Smooth muscle cell of the pulmonary artery (primary cell): ENCODE measurements around the gene PRPSAP2. TPM values are rescaled to one million over a fixed set of nuclear protein-coding genes. Genes with fewer than 3 reads are reported as not detected.

Experiments
- total RNA-seq: library from RNA; depleted of rRNA; stranded (reverse); fragments of >200 nt; gene quantifications from 2 replicates; pipeline ENCODE4 v1.2.3, GENCODE V29; 2014

PRPSAP2 gene
- total RNA-seq, result 27.1 and 32.9 TPM in 2 replicates

DNA sequence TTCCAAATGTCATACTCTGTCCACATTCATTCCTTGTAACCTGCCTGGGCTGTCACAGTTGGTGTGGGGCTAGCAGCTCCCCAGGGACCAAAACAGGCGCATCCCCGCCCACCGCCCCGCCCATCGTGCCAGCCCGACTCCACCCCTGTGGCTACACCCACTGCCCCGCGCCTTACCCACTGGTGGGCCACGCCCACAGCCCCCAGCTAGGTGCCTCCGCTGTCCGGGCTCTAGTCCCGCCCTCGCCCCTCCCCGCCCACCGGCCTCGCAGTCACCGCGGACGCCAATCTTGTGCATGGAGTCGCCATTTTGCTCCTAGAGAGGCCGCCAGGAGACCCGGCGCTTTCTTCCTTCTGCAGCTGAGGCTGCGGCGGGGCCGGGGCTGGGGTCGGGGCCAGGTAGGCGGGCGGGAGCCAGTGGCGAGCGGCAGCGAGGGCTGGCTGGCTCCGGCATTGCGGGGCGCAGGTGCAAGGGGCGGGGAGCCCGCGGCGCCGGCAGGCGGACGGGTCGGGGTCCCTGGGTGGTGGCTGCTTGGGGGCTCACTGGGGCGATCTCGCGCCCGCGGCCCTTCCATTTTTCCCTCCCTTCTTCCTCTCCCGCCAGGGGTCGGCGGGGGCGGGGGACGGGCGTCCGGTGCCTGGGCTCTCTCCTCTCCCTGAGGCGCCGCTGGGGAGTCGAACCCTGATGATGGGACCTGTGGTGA, at the start of gene PRPSAP2:
PRPSAP2 (plus strand) TSS at position 268 of the 703 bp plus-strand sequence. CDS start 7,703 bp downstream, outside the sequence.

DNA sequence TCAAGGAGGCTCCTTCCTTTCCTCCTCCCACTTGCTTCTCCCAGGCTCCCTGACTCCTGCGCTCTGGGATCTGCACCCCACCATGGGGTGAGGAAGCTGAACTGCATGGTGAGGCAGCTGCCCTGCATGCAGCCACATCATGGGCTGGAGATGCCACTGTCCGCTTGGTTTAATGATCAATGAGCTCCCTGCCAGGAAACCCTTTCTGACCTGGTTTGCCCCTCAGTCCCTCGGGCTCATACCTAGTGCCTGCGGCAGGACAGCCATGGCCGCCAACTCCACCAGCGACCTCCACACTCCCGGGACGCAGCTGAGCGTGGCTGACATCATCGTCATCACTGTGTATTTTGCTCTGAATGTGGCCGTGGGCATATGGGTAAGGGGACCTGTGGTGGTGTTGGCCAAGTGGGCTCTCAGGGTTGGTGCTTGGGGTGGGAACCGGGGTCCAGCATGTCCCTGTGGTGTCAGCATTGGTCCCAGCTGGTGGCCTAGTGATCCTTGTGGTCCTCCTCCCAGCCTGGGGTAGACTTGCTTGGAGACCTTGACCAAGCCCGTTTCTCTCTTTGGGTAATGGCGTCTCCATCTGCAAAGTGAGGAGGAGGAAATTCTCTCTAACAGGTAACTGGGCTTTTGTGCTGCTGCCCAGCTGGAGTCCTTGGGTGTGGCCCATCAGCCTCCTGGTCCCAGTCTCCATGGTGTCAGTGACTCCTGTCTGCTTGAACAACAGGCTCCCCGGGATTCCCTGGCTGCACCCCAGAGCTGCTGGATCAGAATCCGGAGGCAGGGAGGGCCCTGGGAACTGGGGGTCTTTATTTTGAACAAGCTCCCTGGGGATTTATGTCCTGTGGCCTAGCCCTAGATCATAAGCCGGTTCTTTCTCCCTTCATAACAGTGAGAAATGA, 94.3 kb downstream of the PRPSAP2 start, which contains the start of gene SLC5A10:
SLC5A10 (plus strand) TSS at position 225 of the 902 bp plus-strand sequence; CDS start at position 266, 41 bp downstream.

Other genes with a start within 250 kb of the PRPSAP2 start
- not detected in 2 replicates for gene TBC1D28, start 213.7 kb upstream of the PRPSAP2 start, total RNA-seq
- gene FOXO3B, start 175.8 kb upstream of the PRPSAP2 start, total RNA-seq, result 4.5 and 7.0 TPM in 2 replicates
- 0.03 TPM in 1 of 2 replicates, not detected in the other for gene FBXW10, start 114.1 kb upstream of the PRPSAP2 start, total RNA-seq
- gene TVP23B, start 76.9 kb upstream of the PRPSAP2 start, total RNA-seq, result 101 and 117 TPM in 2 replicates
- gene SLC5A10, start 94.0 kb downstream of the PRPSAP2 start, total RNA-seq, result under 0.01 TPM in 1 of 2 replicates, not detected in the other
- 8.1 and 27.7 TPM in 2 replicates for gene FAM83G, start 146.6 kb downstream of the PRPSAP2 start, total RNA-seq
- gene GRAP, start 188.8 kb downstream of the PRPSAP2 start, total RNA-seq, result 0.13 and 0.20 TPM in 2 replicates